ENCODE measurements around the gene MARCHF10. TPM values are rescaled to one million over a fixed set of nuclear protein-coding genes. Genes with fewer than 3 reads are reported as not detected.

MARCHF10 gene
- total and polyA plus RNA-seq, 2 of the 13 experiments (the other 11 are each of a cell fraction or from before 2014, with no cell fraction given), result not detected

GRCh38 chr17:62804025-62804424 is 4.1 kb downstream of the MARCHF10 start:
- no peak for DNase-seq (ENCODE audit: low spot score)
- no peak overlapping the region for H3K27ac ChIP-seq (ENCODE audit: extremely low read length, insufficient read depth, low read length)
- no peaks in the 10 kb centered on the region for H3K36me3 ChIP-seq (replicated peaks in 1 of 2; ENCODE audit: control insufficient read depth in 1 of 2, insufficient read depth in 2 of 2, low read length in 2 of 2)
- in situ Hi-C loops (cut with HindIII; ENCODE audit: extremely low pct_ligation_motif_present, low pct_unique_long_range_greater_than_20kb) (no loop called here), intact Hi-C loops (cut with micrococcal nuclease; ENCODE audit: unreplicated experiment) (no loop called here)
- no peaks in the 10 kb centered on the region for H3K4me1 ChIP-seq (ENCODE audit: insufficient read depth, low read length)
- H3K4me2 ChIP-seq (ENCODE audit: low read depth, low read length), result no peak overlapping the region
- no peak for FAIRE-seq
- 49% methylated on average over 12 of the region's 12 CpGs for WGBS (ENCODE audit: low lambda C conversion rate)
- ChIA-PET POLR2A (no interaction called here), CTCF (ENCODE audit: low intra/inter-chr PET ratio, low total read pairs) (no interaction called here)
- no peaks in the 10 kb centered on the region for H3K9me3 ChIP-seq (ENCODE audit: low read length)
- no peaks in the 10 kb centered on the region for H3K79me2 ChIP-seq (ENCODE audit: insufficient read depth, low read length)
- BruUV-seq (replicated peaks), result no TSS peak
- no peak overlapping the region for H3K9ac ChIP-seq (ENCODE audit: insufficient read depth, low read depth, low read length)
- peaks cover 9 to 82% of the 10 kb centered on the region in 2 experiments for H3K27me3 ChIP-seq (ENCODE audit: control insufficient read depth in 1 of 2, insufficient read depth in 2 of 2, low read length in 2 of 2)
- no peak overlapping the region for H3K4me3 ChIP-seq (replicated peaks in 1 of 3; ENCODE audit: insufficient read depth in 1 of 3, low read depth in 2 of 3, low read length in 3 of 3)
- no peak overlapping the region for H2AFZ ChIP-seq (ENCODE audit: low read length)
- TF ChIP-seq RELA (CRISPR knock-in tag; IDR thresholded peaks at IDR 0.05), result no peak
- no peak for TF ChIP-seq ZNF318 (CRISPR knock-in tag; IDR thresholded peaks at IDR 0.05)
- no peak for TF ChIP-seq ZMAT3 (CRISPR knock-in tag; conservative IDR thresholded peaks at IDR 0.05)
- no peak for TF ChIP-seq GPBP1L1 (CRISPR knock-in tag; IDR thresholded peaks at IDR 0.05)
- no peak for TF ChIP-seq ZBTB37 (CRISPR knock-in tag; IDR thresholded peaks at IDR 0.05)
- TF ChIP-seq GATAD2A (CRISPR knock-in tag; IDR thresholded peaks at IDR 0.05), result no peak
- ATAC-seq, result no peak
- no peaks in the 10 kb centered on the region for H4K20me1 ChIP-seq (ENCODE audit: insufficient read depth, low read length)
